Uterus (tissue), 4 donors: ENCODE results near the gene ST6GALNAC5. TPM values are rescaled to one million over a fixed set of nuclear protein-coding genes. Genes with fewer than 3 reads are reported as not detected.

Source experiments
- DNase-seq, 2 donors: peaks; one replicate each; pipeline ENCODE4 v3.0.0-alpha.2; 2019 to 2020
- H3K27ac ChIP-seq, 2 donors: fragments of 200-600 bp; sonication (generic); 1 replicate in 1 of 2; 2 replicates in 1 of 2; pipeline ENCODE4 v1.5.1; 2016 to 2018
- H3K27me3 ChIP-seq, 2 donors: fragments of 200-600 bp; sonication (generic); one replicate each; pipeline ENCODE4 v1.5.1; 2018 to 2019; ENCODE audit warnings: control low read depth in 1 of 2
- H3K36me3 ChIP-seq, 2 donors: fragments of 200-600 bp; sonication (generic); one replicate each; pipeline ENCODE4 v1.5.1; 2019; ENCODE audit warnings: control low read depth in 1 of 2
- H3K4me1 ChIP-seq, 2 donors: fragments of 200-600 bp; sonication (generic); one replicate each; pipeline ENCODE4 v1.5.1; 2018 to 2019; ENCODE audit warnings: control low read depth in 1 of 2
- H3K4me3 ChIP-seq, 2 donors: fragments of 200-600 bp; sonication (generic); 1 replicate in 1 of 2; 2 replicates in 1 of 2; pipeline ENCODE4 v1.5.1; 2018 to 2019; ENCODE audit warnings: mild to moderate bottlenecking in 1 of 2
- H3K9me3 ChIP-seq, 2 donors: fragments of 200-600 bp; sonication (generic); one replicate each; pipeline ENCODE4 v1.5.1; 2019; ENCODE audit warnings: control low read depth in 1 of 2
- CTCF ChIP-seq, 4 experiments: fragments of 200-600 bp in 2 of 4; fragments of 450-650 bp in 2 of 4; sonication (generic) in 2 of 4; IDR thresholded peaks; one replicate each; pipeline ENCODE4 v1.5.1; 2016 to 2019; ENCODE audit warnings: antibody characterized with exemption in 4 of 4, mild to moderate bottlenecking in 2 of 4, moderate library complexity in 1 of 4
- POLR2A ChIP-seq, 2 donors: fragments of 450-650 bp; IDR thresholded peaks; one replicate each; pipeline ENCODE4 v1.6.1; 2016; ENCODE audit warnings: antibody characterized with exemption in 2 of 2, mild to moderate bottlenecking in 1 of 2, moderate library complexity in 1 of 2
- intact Hi-C: fragments of 100-400 bp; cut with DNase I; formaldehyde crosslinking; loops from one replicate; pipeline ENCODE4 v1.15.1; 2023; ENCODE audit warnings: low total_unique reads
- total RNA-seq, 4 donors: library from RNA; depleted of rRNA in 3 of 4; stranded (reverse); fragments of >200 nt in 3 of 4; gene quantifications; one replicate each; pipeline versions ENCODE4 v1.1.0 to v1.2.4, GENCODE V29; 2014 to 2023
- donor health status: DM: yes; HTN: yes; CAD: no.

Gene ST6GALNAC5
- total RNA-seq, 4 donors from 2014 or later = 1.4 to 6.4 TPM; not detected in 2

GRCh38 chr1:76998582-76999223 lies 131.4 kb downstream of the ST6GALNAC5 start:
- no peaks in the 10 kb centered on the region for H3K27me3 ChIP-seq
- TF ChIP-seq POLR2A (IDR thresholded peaks at IDR 0.05) (no peak), CTCF (IDR thresholded peaks at IDR 0.05) (no peak)
- no peak overlapping the region for H3K4me3 ChIP-seq
- DNase-seq = no peak
- no peaks in the 10 kb centered on the region for H3K36me3 ChIP-seq
- H3K9me3 ChIP-seq = no peaks in the 10 kb centered on the region
- no peak overlapping the region for H3K27ac ChIP-seq
- intact Hi-C loops = no loop called here
- H3K4me1 ChIP-seq = no peaks in the 10 kb centered on the region

DNA sequence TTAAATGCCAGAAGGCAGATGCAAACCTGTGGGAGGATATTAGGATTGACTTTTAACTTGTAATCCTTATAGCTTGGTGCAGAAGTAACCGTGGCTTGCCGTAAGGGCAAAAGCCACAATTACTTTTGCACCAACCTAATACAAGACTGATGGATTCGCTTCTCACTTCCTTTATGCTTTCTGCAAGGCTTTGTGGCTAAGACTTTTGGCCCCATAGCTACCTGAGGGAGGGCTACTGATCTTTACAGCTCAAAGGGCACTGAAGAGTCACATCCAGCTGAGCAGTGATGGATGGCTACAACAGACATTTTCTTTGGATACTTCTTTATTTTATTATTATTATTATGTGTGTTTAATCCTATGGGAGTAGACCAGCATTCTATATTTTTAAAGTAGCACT lies 140.4 kb downstream of the ST6GALNAC5 start:
- Histone ChIP-seq H3K4me1 (no peaks in the 10 kb centered on the region), H3K27ac (no peak overlapping the region), H3K36me3 (no peaks in the 10 kb centered on the region), H3K27me3 (no peaks in the 10 kb centered on the region), H3K9me3 (no peaks in the 10 kb centered on the region), H3K4me3 (no peak overlapping the region)
- no peak for TF ChIP-seq POLR2A (IDR thresholded peaks at IDR 0.05)
- no peak for TF ChIP-seq CTCF (IDR thresholded peaks at IDR 0.05)
- intact Hi-C loops = no loop called here
- no peak for DNase-seq

GRCh38 chr1:77010937-77011336 lies 143.7 kb downstream of the ST6GALNAC5 start:
- Histone ChIP-seq H3K27ac (no peak overlapping the region), H3K4me1 (no peaks in the 10 kb centered on the region), H3K27me3 (no peaks in the 10 kb centered on the region), H3K36me3 (no peaks in the 10 kb centered on the region), H3K9me3 (no peaks in the 10 kb centered on the region), H3K4me3 (no peak overlapping the region)
- TF ChIP-seq POLR2A (IDR thresholded peaks at IDR 0.05) (no peak), CTCF (IDR thresholded peaks at IDR 0.05) (no peak)
- no peak for DNase-seq
- intact Hi-C loops = no loop called here

GRCh38 chr1:77012066-77012465 lies 144.8 kb downstream of the ST6GALNAC5 start:
- DNase-seq = no peak
- Histone ChIP-seq H3K27ac (no peak overlapping the region), H3K36me3 (no peaks in the 10 kb centered on the region), H3K9me3 (no peaks in the 10 kb centered on the region), H3K27me3 (no peaks in the 10 kb centered on the region), H3K4me3 (no peak overlapping the region), H3K4me1 (no peaks in the 10 kb centered on the region)
- intact Hi-C loops = no loop called here
- TF ChIP-seq POLR2A (IDR thresholded peaks at IDR 0.05) = no peak
- TF ChIP-seq CTCF (IDR thresholded peaks at IDR 0.05) = no peak

- intact Hi-C loops = no loop called here
- no peaks in the 10 kb centered on the region for H3K36me3 ChIP-seq
These were observed 147.0 kb downstream of the ST6GALNAC5 start for GRCh38 chr1:77014073-77014788.

More at GRCh38 chr1:77014073-77014788, 147.0 kb downstream of the ST6GALNAC5 start:
- TF ChIP-seq POLR2A (IDR thresholded peaks at IDR 0.05) (no peak), CTCF (IDR thresholded peaks at IDR 0.05) (no peak)
- no peak overlapping the region for H3K4me3 ChIP-seq
- no peaks in the 10 kb centered on the region for H3K27me3 ChIP-seq
- no peak overlapping the region for H3K27ac ChIP-seq
- H3K9me3 ChIP-seq = no peaks in the 10 kb centered on the region
- DNase-seq = no peak
- no peaks in the 10 kb centered on the region for H3K4me1 ChIP-seq
